Measurements from ENCODE around the gene STX11.
"Not testable (repeated sequence)": the region's sequence is repeated elsewhere in the genome, so short reads cannot be mapped to it uniquely, and the experiment has no call there.

The STX11 gene

DNA sequence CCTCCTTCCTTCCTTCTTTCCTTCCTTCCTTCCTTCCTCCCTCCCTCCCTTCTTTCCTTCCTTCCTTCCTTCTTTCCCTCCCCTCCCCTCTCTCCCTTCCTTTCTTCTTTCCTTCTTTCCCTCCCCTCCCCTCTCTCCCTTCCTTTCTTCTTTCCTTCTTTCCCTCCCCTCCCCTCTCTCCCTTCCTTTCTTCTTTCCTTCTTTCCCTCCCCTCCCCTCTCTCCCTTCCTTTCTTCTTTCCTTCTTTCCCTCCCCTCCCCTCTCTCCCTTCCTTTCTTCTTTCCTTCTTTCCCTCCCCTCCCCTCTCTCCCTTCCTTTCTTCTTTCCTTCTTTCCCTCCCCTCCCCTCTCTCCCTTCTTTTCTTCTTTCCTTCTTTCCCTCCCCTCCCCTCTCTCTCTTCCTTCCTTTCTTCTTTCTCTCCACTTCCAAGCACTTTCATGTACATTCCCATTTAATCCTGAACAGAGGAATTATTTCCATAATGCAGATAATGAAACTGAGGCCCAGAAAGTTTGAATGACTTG, 18.1 kb upstream of the STX11 start:
- not testable (repeated sequence) for H3K9me3 ChIP-seq (ENCODE audit: control insufficient read depth, insufficient read depth, low read length); H3K4me1 ChIP-seq (ENCODE audit: insufficient read depth, low read length); H3K9ac ChIP-seq (ENCODE audit: low read depth, low read length); H3K36me3 ChIP-seq (ENCODE audit: insufficient read depth, low read length)

DNA sequence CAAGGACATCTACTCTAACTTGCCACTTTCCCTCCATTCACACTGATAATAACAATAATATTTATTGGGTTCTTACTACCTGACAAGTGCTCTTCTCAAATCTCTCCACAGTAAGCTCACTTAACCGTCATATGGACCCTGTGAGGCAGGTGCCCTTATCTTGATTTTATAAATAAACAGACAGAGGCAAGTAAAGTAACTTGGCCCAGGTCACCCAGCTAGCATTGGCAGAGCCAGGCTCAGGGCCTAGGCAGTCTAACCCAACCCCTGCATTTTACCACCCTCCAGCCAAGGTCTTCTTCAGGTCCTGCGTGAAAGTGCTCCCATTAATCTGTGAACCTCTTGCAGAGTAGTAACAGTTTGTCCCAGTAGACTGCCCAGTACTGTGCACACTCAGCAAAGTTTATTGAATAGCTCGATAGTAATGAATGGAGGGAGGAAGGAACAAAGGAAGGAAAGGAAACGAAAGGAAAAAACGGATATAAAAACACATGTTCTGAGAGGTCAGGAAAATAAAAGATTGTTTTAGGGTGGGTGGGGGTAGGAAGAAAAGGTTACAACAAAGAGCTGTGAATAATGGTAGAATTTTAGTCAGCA, 17.0 kb upstream of the STX11 start:
- Histone ChIP-seq H3K4me1 (ENCODE audit: insufficient read depth, low read length) (no peaks in the 10 kb centered on the region), H3K9me3 (ENCODE audit: control insufficient read depth, insufficient read depth, low read length) (no peaks in the 10 kb centered on the region), H3K36me3 (ENCODE audit: insufficient read depth, low read length) (no peaks in the 10 kb centered on the region), H3K9ac (ENCODE audit: low read depth, low read length) (no peak overlapping the region)

DNA sequence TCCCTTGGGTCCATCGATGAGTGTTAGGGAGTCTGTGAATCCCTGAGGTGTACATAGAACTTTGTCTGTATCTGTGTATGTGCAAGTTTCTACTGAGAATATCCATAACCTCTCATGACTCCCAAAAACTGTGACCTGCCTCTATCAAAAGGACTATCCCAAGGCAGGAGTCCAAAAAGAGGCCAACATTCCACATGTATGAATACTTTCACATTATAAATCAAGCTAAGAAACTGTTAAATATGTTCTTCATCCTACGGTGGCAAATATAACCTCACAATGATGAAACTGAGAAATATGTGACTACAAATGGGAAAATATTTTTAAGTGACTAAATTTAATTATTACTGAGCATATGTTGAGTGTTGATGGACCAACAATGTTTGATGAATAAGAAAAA, 16.1 kb upstream of the STX11 start:
- no peaks in the 10 kb centered on the region for H3K9me3 ChIP-seq (ENCODE audit: control insufficient read depth, insufficient read depth, low read length)
- H3K36me3 ChIP-seq (ENCODE audit: insufficient read depth, low read length), result no peaks in the 10 kb centered on the region
- no peak overlapping the region for H3K9ac ChIP-seq (ENCODE audit: low read depth, low read length)
- H3K4me1 ChIP-seq (ENCODE audit: insufficient read depth, low read length), result no peaks in the 10 kb centered on the region

DNA sequence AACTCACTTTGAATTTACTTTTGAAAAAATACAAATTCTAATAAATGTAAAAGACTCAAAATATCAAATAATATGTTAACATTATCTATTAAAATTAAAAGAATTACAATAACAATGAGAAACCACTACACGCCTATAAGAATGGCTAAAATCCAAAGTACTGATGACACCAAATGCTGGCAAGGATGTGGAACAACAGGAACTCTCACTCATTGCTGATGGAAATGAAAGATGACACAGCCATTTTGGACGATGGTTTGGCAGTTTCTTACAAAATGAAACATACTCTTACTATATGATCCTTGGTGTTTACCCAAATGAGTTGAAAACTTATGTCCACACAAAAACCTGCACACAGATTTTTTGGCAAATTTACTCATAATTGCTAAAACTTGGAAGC, 15.6 kb upstream of the STX11 start:
- Histone ChIP-seq H3K4me1 (ENCODE audit: insufficient read depth, low read length) (no peaks in the 10 kb centered on the region), H3K9me3 (ENCODE audit: control insufficient read depth, insufficient read depth, low read length) (no peaks in the 10 kb centered on the region), H3K36me3 (ENCODE audit: insufficient read depth, low read length) (no peaks in the 10 kb centered on the region), H3K9ac (ENCODE audit: low read depth, low read length) (no peak overlapping the region)

DNA sequence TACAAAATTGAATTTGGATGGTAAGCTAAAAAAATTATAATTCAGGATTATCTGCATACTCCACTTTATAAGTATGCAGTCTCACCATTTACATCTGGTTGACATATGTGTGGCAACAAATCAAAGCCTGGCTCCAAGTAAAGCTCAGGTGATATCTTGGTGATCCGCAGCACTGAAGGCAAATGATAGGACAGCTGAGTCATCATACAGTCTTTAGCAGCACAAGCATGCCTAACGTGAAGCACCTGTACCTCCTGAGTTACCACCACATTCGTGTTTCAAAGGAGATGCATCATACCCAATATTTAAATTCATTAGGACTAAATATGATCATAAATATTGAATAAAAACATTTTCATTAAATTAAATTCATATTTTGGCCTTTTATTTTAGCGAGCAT, 11.8 kb upstream of the STX11 start:
- no peaks in the 10 kb centered on the region for H3K4me1 ChIP-seq (ENCODE audit: insufficient read depth, low read length)
- H3K9ac ChIP-seq (ENCODE audit: low read depth, low read length), result no peak overlapping the region
- no peaks in the 10 kb centered on the region for H3K36me3 ChIP-seq (ENCODE audit: insufficient read depth, low read length)
- no peaks in the 10 kb centered on the region; the same call in 1 of the 2 replicates for H3K9me3 ChIP-seq (ENCODE audit: control insufficient read depth, insufficient read depth, low read length)

DNA sequence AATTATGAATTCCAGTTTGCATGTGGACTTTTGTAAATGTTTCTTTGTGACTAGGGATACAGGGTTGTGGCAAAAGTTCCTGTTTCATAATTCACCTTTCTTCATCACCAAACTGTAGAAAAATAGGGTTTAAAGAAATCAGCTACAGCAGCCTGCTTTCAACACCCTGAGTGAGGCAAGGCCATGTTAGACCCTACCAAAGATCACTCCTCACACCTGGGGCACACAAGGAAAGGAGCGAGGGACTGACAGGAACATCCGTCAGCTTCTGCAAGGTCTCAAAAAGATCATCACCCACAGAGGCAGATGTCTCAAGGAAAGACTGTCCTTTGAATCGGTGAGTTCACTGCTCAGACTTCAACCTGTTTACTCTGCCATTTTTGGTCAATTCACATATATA, 10.5 kb upstream of the STX11 start:
- Histone ChIP-seq H3K9me3 (ENCODE audit: control insufficient read depth, insufficient read depth, low read length) (no peaks in the 10 kb centered on the region; the same call in 1 of the 2 replicates), H3K9ac (ENCODE audit: low read depth, low read length) (no peak overlapping the region), H3K36me3 (ENCODE audit: insufficient read depth, low read length) (no peaks in the 10 kb centered on the region), H3K4me1 (ENCODE audit: insufficient read depth, low read length) (no peaks in the 10 kb centered on the region)

DNA sequence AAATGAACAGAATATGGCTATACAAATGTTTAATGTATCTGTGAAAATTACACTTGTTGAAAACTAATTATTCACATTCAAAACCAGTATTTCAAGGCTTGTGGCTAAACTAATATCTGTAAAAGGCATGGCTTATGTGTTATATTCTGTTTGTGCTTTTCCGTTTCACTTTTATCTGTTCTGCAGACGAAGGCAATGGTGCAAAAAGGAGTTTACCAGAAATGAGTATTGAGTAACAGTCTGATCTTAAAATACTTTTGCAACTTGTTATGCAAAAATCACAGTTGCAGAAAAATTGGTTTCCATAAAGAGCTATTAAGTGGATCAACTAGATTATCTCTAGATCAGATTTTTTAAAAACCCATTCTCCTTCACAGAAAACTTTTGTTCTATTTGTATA, 9.4 kb upstream of the STX11 start:
- no peaks in the 10 kb centered on the region for H3K4me1 ChIP-seq (ENCODE audit: insufficient read depth, low read length)
- no peaks in the 10 kb centered on the region for H3K36me3 ChIP-seq (ENCODE audit: insufficient read depth, low read length)
- no peaks in the 10 kb centered on the region; the same call in 1 of the 2 replicates for H3K9me3 ChIP-seq (ENCODE audit: control insufficient read depth, insufficient read depth, low read length)
- no peak overlapping the region for H3K9ac ChIP-seq (ENCODE audit: low read depth, low read length)

DNA sequence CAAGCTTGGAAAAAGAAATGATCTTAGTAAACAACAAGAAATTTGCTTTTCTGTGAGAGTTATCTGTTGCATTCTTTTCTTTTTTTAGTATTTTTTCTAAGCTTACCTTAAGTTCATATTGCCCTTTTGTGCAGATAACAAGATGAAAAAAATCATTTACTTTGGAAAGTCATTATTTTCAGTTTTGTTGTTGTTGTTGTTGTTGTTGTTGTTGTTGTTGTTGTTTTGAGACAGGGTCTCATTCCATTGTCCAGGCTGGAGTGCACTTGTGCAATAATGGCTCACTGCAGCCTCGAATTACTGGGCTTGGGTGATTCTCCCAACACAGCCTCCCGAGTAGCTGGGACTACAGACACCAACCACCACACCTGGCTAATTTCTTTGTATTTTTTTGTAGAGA, 8.8 kb upstream of the STX11 start:
- no peaks in the 10 kb centered on the region; the same call in 1 of the 2 replicates for H3K9me3 ChIP-seq (ENCODE audit: control insufficient read depth, insufficient read depth, low read length)
- H3K4me1 ChIP-seq (ENCODE audit: insufficient read depth, low read length), result no peaks in the 10 kb centered on the region
- no peak overlapping the region for H3K9ac ChIP-seq (ENCODE audit: low read depth, low read length)
- no peaks in the 10 kb centered on the region for H3K36me3 ChIP-seq (ENCODE audit: insufficient read depth, low read length)

DNA sequence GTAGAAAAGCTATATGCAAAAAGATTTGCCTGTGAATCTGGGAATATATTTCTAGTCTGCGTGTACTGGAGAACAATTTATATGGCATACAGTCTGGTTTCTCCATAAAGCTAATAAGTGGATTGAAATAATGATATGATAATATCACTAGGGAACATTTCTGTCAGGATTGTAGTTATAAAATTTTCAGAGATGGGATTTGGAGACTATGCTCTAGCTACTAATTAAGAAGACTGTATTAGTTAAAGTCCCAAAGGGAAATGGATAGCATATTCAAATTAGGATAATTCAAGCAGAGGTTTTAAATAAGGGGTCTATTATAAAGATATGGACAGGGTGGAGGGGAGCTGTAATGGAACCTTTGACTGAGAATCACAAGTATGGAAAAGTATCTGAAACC, 7.2 kb upstream of the STX11 start:
- Histone ChIP-seq H3K9ac (ENCODE audit: low read depth, low read length) (no peak overlapping the region), H3K9me3 (ENCODE audit: control insufficient read depth, insufficient read depth, low read length) (no peaks in the 10 kb centered on the region; the same call in 1 of the 2 replicates), H3K36me3 (ENCODE audit: insufficient read depth, low read length) (no peaks in the 10 kb centered on the region), H3K4me1 (ENCODE audit: insufficient read depth, low read length) (no peaks in the 10 kb centered on the region)

DNA sequence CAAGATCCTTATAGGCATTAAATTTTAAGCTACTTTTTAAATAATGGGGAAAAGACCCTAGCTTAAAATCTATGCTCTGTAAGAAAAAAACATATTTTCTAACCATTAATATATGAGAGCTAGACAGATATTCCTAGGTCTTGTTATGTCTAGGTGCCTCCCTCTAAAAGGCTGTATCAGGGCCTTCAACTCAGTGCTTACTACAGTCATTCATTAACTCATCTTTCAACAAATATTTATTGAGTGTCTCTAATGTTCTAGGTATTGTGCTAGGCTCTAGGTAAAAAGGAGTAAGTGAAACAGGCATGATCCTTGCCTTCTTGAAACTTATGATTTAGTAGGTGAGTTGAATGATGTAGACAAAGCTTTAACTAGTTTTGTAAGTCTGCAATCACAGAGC, 6.4 kb upstream of the STX11 start:
- no peak overlapping the region for H3K9ac ChIP-seq (ENCODE audit: low read depth, low read length)
- H3K36me3 ChIP-seq (ENCODE audit: insufficient read depth, low read length), result no peaks in the 10 kb centered on the region
- no peaks in the 10 kb centered on the region; the same call in 1 of the 2 replicates for H3K9me3 ChIP-seq (ENCODE audit: control insufficient read depth, insufficient read depth, low read length)
- no peaks in the 10 kb centered on the region for H3K4me1 ChIP-seq (ENCODE audit: insufficient read depth, low read length)

DNA sequence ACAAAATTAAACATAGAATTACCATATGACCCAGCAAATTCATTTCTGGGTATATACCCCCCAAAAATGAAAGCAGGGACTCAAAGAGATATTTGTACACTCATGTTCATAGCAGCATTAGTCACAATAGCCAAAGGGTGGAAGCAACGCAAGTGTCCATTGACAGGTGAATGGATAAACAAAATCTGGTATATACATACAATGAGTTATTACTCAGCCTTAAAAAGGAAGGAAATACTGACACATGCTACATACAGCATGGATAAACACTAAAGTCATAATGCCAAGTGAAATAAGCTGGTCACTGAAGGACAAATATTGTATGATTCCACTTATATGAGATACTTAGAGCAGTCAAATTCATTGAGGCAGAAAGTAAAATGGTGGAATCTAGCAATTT, 5.3 kb upstream of the STX11 start:
- Histone ChIP-seq H3K9ac (ENCODE audit: low read depth, low read length) (no peak overlapping the region), H3K4me1 (ENCODE audit: insufficient read depth, low read length) (no peaks in the 10 kb centered on the region), H3K9me3 (ENCODE audit: control insufficient read depth, insufficient read depth, low read length) (no peaks in the 10 kb centered on the region; the same call in 1 of the 2 replicates), H3K36me3 (ENCODE audit: insufficient read depth, low read length) (no peaks in the 10 kb centered on the region)

DNA sequence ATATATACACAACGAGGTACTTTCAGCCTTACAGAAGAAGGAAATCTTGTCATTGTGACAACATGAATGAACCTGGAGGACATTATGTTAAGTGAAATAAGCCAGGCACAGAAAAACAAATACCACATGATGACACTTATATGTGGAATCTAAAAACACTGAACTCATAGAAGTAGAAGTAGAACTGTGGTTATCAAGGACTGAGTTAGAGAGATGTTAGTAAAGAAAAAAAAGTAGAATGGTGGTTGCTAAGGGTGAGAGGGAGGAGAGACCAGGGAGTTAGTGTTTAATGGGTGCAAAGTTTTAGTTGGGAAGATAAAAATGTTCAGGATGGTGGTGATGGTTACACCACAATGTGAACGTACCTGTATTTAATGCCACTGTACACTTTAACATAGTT, 4.8 kb upstream of the STX11 start:
- no peak overlapping the region for H3K9ac ChIP-seq (ENCODE audit: low read depth, low read length)
- no peaks in the 10 kb centered on the region for H3K36me3 ChIP-seq (ENCODE audit: insufficient read depth, low read length)
- H3K9me3 ChIP-seq (ENCODE audit: control insufficient read depth, insufficient read depth, low read length), result no peaks in the 10 kb centered on the region; the same call in 1 of the 2 replicates
- H3K4me1 ChIP-seq (ENCODE audit: insufficient read depth, low read length), result no peaks in the 10 kb centered on the region

DNA sequence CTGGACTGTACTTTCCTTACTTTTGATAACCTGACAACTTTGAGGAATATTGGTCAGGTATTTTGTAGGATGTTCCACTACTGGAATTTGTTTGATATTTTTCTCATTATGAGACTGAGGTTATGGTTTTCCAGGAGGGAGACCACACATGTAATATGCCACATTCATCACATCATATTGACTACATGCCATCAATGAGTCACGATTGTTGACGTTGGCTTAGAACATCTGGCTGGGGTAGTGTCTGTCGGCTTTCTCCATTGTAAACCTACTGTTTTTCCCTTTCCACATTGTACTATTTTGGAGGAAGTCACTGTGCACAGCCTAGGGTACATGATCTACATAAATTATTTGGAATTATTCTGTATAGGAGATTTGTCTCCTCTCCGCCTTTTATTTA, 1.4 kb upstream of the STX11 start:
- H3K4me1 ChIP-seq (ENCODE audit: insufficient read depth, low read length), result no peaks in the 10 kb centered on the region
- H3K9me3 ChIP-seq (ENCODE audit: control insufficient read depth, insufficient read depth, low read length), result no peaks in the 10 kb centered on the region
- H3K36me3 ChIP-seq (ENCODE audit: insufficient read depth, low read length), result no peaks in the 10 kb centered on the region
- no peak overlapping the region for H3K9ac ChIP-seq (ENCODE audit: low read depth, low read length)

DNA sequence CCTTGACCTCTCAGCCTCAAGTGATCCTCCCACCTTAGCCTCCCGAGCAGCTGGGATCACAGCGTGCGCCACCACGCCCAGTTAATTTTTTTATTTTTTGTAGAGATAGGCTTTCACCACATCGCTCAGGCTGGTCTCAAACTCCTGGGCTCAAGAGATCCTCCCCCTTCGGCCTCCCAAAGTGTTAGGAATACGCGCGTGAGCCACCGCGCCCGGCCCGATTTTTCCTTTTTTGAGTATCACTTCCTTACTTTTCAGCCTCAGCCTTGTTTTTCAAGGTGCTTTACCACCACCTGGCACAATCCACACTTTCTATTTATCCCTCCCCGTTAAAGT, 791 bp upstream of the STX11 start:
- H3K9me3 ChIP-seq (ENCODE audit: control insufficient read depth, insufficient read depth, low read length), result no peaks in the 10 kb centered on the region
- no peaks in the 10 kb centered on the region for H3K36me3 ChIP-seq (ENCODE audit: insufficient read depth, low read length)
- H3K9ac ChIP-seq (ENCODE audit: low read depth, low read length), result peak overlapping the region; percentile 86; the same call in 1 of the 2 replicates
- H3K4me1 ChIP-seq (ENCODE audit: insufficient read depth, low read length), result no peaks in the 10 kb centered on the region

DNA sequence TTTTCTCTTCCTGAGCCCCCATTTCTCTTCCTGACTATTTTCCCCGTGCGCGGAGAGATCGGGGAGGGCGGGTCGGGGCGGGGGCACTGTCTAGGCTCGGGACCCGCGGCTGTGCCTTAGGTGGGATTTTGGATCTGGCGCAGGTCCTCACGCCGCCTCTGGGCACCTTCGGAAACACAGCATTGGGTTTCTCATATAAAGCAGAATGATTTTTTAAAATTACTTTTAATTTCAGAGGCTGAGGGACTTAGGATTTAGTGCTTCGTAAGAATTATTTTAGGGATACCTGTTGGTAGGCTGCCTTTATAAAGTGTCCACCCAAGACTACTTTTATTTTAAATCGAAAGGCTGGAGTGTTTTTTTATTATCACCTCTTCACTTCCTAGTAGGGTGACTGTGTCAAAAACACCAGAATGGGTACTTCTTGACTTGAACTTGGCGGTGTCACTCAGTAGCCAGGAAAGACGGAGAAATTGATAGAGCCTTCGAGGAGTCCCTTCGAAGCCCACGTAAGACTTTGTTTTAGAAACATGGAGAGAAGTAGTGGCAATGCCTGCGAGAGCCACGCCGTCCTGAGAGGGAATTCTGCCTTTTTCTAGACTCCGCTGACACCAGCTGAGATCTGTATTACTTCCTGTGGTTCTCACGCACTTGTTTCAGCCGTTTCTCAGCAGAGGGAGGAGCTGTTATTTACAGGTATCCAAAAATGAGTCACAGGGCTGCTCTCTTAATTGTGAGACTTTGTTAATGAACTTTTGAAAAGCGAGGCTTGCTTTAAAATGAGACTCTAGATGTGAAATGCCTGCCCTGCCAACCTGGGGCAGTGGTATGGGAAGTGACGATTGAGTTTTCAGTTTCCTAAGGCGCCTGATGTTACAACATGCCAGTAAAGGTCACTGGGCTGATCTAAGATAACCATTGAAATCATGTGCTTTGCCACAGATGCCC, 667 bp downstream of the STX11 start:
- Histone ChIP-seq H3K4me1 (ENCODE audit: insufficient read depth, low read length) (no peaks in the 10 kb centered on the region), H3K9ac (ENCODE audit: low read depth, low read length) (peak overlapping the region; percentile 86), H3K36me3 (ENCODE audit: insufficient read depth, low read length) (no peaks in the 10 kb centered on the region), H3K9me3 (ENCODE audit: control insufficient read depth, insufficient read depth, low read length) (no peaks in the 10 kb centered on the region)
